Spleen (tissue), 13 donors: ENCODE results near the gene GGA2. TPM values are rescaled to one million over a fixed set of nuclear protein-coding genes. Genes with fewer than 3 reads are reported as not detected.

Source experiments
- DNase-seq: peaks from one replicate; pipeline ENCODE4 v3.0.0-alpha.2; 2020
- H3K27ac ChIP-seq, 8 donors: fragments of 200-600 bp; sonication (generic) in 7 of 8; 1 replicate in 4 of 8; 2 replicates in 4 of 8; pipeline versions ENCODE4 v1.5.0 to v1.8.0; 2016 to 2021; ENCODE audit warnings: inconsistent platforms in 4 of 8, mild to moderate bottlenecking in 4 of 8, moderate library complexity in 1 of 8
- H3K27me3 ChIP-seq, 7 donors: fragments of 200-600 bp; sonication (generic) in 6 of 7; replicated peaks in 1 of 7; 1 replicate in 4 of 7; 2 replicates in 3 of 7; pipeline versions ENCODE4 v1.5.0 to v1.8.0; 2016 to 2021; ENCODE audit warnings: inconsistent platforms in 3 of 7, mild to moderate bottlenecking in 1 of 7
- H3K36me3 ChIP-seq, 6 donors: fragments of 200-600 bp; sonication (generic) in 5 of 6; 1 replicate in 4 of 6; 2 replicates in 2 of 6; pipeline versions ENCODE4 v1.5.0 to v1.8.0; 2016 to 2021; ENCODE audit warnings: inconsistent platforms in 2 of 6
- H3K4me1 ChIP-seq, 6 donors: fragments of 200-600 bp; sonication (generic) in 5 of 6; 1 replicate in 3 of 6; 2 replicates in 3 of 6; pipeline versions ENCODE4 v1.5.0 to v1.8.0; 2016 to 2021; ENCODE audit warnings: inconsistent platforms in 3 of 6
- H3K4me3 ChIP-seq, 8 donors: fragments of 200-600 bp; sonication (generic) in 7 of 8; 1 replicate in 4 of 8; 2 replicates in 4 of 8; pipeline versions ENCODE4 v1.5.0 to v1.8.0; 2016 to 2021; ENCODE audit warnings: inconsistent platforms in 4 of 8, mild to moderate bottlenecking in 4 of 8, moderate library complexity in 2 of 8
- H3K9me3 ChIP-seq, 8 donors: fragments of 200-600 bp; sonication (generic) in 7 of 8; 1 replicate in 4 of 8; 2 replicates in 4 of 8; pipeline versions ENCODE4 v1.5.0 to v1.8.0; 2016 to 2021; ENCODE audit warnings: inconsistent platforms in 4 of 8
- CTCF ChIP-seq, 11 experiments: fragments of 200-600 bp in 7 of 11; fragments of 450-650 bp in 4 of 11; sonication (generic) in 4 of 11; IDR thresholded peaks in 8 of 11; conservative IDR thresholded peaks in 3 of 11; 1 replicate in 7 of 11; 2 replicates in 4 of 11; pipeline versions ENCODE4 v1.4.0 to v1.8.0; 2016 to 2021; ENCODE audit warnings: antibody characterized with exemption in 11 of 11, inconsistent platforms in 4 of 11, mild to moderate bottlenecking in 1 of 11
- POLR2A ChIP-seq, 3 donors: fragments of 450-650 bp; IDR thresholded peaks; one replicate each; pipeline ENCODE4 v1.5.1; 2017; ENCODE audit warnings: antibody characterized with exemption in 3 of 3, mild to moderate bottlenecking in 1 of 3
- POLR2AphosphoS5 ChIP-seq, 3 donors: sonication (generic); formaldehyde crosslinking; IDR thresholded peaks; one replicate each; pipeline ENCODE4 v1.5.1; 2017; ENCODE audit warnings: antibody characterized with exemption in 3 of 3
- WGBS, 5 donors: extraction: QIAGEN DNeasy Blood & Tissue Kit in 3 of 5; methylation state at CpG; one replicate each; pipeline versions ENCODE4 v1.1.5 to v1.1.7; 2013 to 2018; 5-methylcytosine and 5-hydroxymethylcytosine counted together
- intact Hi-C: fragments of 100-400 bp; cut with DNase I; formaldehyde crosslinking; loops from one replicate; pipeline ENCODE4 v1.15.0; 2023; ENCODE audit warnings: low total_unique reads
- long read RNA-seq, 2 donors: transcript quantifications; one replicate each; lab custom pipeline, GENCODE V29; 2026
- polyA plus RNA-seq, 3 donors: library from polyadenylated mRNA; stranded (reverse); fragments of 200-250 nt; gene quantifications; one replicate each; pipeline ENCODE4 v1.2.1, GENCODE V29; 2013
- total RNA-seq, 7 donors: library from RNA; depleted of rRNA in 3 of 7; stranded (reverse); fragments of >200 nt in 3 of 7; fragmentation: NEBNext Ultra II Directional in 4 of 7; extraction: Animal tissue kit (Norgen Biotek cat#: 25700) in 4 of 7; gene quantifications; one replicate each; pipeline versions ENCODE4 v1.1.0 to v1.2.1, GENCODE V29; 2016 to 2021
- donor health status: healthy with polysubstance abuse.
- donor health status: DM: no; HTN: no; CAD: no; lungs with moderate emphysema.
- donor health status: DM: no; HTN: no; CAD: no.
- donor health status: Bipolar disorder and iron deficiency.
- donor health status: healthy.
- donor health status: DM: no; HTN: no; CAD: no.
- donor health status: DM: yes; HTN: yes; CAD: no.

GGA2 gene, protein sequence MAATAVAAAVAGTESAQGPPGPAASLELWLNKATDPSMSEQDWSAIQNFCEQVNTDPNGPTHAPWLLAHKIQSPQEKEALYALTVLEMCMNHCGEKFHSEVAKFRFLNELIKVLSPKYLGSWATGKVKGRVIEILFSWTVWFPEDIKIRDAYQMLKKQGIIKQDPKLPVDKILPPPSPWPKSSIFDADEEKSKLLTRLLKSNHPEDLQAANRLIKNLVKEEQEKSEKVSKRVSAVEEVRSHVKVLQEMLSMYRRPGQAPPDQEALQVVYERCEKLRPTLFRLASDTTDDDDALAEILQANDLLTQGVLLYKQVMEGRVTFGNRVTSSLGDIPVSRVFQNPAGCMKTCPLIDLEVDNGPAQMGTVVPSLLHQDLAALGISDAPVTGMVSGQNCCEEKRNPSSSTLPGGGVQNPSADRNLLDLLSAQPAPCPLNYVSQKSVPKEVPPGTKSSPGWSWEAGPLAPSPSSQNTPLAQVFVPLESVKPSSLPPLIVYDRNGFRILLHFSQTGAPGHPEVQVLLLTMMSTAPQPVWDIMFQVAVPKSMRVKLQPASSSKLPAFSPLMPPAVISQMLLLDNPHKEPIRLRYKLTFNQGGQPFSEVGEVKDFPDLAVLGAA
- 100 to 1,000 TPM; 131 to 179 (median 152) TPM for total RNA-seq
- polyA plus RNA-seq: 10 to 100 TPM; 49.4 to 57.2 (median 56.6) TPM
- long read RNA-seq, donor 1, full-length matches to known transcripts: 7 of 7 reads
- long read RNA-seq, donor 1, partial matches to known transcripts: 0 of 7 reads
- long read RNA-seq, donor 1, other reads (novel, unspliced or antisense): 0 of 7 reads
- long read RNA-seq, donor 2, full-length matches to known transcripts: 9 of 9 reads
- long read RNA-seq, donor 2, partial matches to known transcripts: 0 of 9 reads
- long read RNA-seq, donor 2, other reads (novel, unspliced or antisense): 0 of 9 reads

DNA sequence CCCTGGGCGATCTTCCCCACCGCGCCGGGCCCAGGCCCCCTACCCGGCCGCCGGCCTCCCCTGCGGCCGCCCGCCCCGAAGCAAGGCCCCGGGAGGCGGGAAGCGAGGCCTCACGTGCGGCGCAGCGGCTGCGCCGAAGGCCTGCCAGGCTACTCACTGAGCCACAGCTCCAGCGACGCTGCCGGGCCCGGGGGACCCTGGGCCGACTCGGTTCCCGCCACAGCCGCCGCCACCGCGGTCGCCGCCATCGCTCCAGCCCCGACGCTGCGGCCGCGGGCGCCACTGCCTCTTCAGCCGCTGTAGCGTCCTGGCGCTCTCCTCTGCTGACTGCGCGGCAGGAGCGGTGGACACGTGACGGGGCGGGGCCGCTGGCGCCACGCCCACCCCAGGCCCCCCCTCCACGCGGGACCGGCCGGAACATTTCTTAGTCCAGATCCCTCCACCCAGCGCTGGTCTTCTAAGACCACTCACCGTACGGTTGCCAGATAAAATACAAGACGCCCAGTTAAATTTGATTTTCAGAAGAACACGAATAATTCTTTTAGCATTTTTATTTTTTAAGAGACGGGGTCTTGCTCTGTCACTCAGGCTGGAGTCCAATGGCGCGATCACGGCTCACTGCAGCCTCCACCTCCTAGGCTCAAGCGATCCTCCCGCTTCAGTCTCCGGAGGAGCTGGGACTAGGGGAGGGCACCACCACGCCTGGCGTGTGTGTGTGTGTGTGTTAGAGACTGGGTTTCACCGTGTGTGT is at the start of gene GGA2:
TSS of gene GGA2 (minus strand) at position 331 of the 751 bp plus-strand sequence. CDS start at position 248, 83 bp downstream.
- TF ChIP-seq CTCF (IDR thresholded peaks at IDR 0.05 in 8 of 11, conservative IDR thresholded peaks at IDR 0.05 in 3 of 11): peak in 4 of 11 experiments; percentile 24 to 63 (median 36)
- peak in 2 of 3 donors; percentile 35 to 87 for TF ChIP-seq POLR2A (IDR thresholded peaks at IDR 0.05)
- peak; percentile 95 to 98 (median 96) for TF ChIP-seq POLR2AphosphoS5 (IDR thresholded peaks at IDR 0.05)
- H3K4me1 ChIP-seq: peaks cover 27 to 76% (median 48%) of the 10 kb centered on the region in 6 donors
- 1% methylated on average over 46 to 71 of the region's 71 CpGs for WGBS, 5 donors
- peak within 1 kb of the TSS; percentile 80 to 96 (median 94) for H3K27ac ChIP-seq
- H3K27me3 ChIP-seq: no peaks in the 10 kb centered on the region
- no peaks in the 10 kb centered on the region for H3K9me3 ChIP-seq
- DNase-seq: peak; percentile 96
- H3K36me3 ChIP-seq: no peaks in the 10 kb centered on the region
- H3K4me3 ChIP-seq: peak within 1 kb of the TSS; percentile 73 to 99 (median 95)
- intact Hi-C loops: no loop called here

DNA sequence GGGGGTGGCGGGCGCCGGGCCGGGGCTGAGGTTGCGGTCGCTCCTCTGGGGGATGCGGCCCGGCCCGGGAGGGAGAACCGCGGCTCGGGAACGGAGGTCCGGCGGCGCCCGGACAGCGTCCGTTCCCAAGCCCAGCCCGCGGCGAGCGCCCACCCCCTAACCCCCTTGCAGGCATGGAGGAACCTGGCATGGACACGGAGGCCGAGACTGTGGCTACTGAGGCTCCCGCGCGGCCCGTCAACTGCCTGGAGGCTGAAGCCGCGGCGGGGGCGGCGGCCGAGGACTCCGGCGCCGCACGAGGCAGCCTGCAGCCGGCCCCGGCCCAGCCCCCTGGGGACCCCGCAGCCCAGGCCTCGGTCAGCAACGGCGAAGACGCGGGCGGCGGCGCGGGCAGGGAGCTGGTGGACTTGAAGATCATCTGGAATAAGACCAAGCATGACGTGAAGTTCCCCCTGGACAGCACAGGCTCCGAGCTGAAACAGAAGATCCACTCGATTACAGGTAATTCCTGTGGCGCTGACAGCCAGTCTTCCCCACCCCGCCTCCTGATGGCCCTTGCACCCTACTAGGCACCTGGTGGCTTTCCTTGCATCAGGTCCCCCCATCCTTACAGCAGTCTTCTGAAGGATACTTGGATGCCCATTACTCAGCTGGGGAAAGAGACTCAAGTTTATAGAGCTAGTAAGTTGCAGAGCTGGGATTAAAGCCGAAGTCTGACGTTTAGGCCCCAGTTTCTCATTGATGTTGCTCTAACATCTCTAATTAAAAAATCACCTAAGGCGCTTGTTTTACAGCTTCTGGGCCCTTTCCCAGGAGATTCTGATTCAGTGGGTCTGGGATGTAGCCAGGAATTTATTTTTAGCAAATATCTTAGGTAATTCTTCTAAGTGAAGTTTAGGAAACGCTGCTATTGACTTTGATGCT is 47.7 kb upstream of the GGA2 start:
- 3 to 9% (median 7%) methylated on average over 15 to 60 of the region's 60 CpGs for WGBS, 5 donors
- peak overlapping the region; percentile 85 to 100 (median 94) for H3K4me3 ChIP-seq
- peaks cover 20 to 61% (median 41%) of the 10 kb centered on the region in 6 donors for H3K4me1 ChIP-seq
- H3K27me3 ChIP-seq: no peaks in the 10 kb centered on the region
- intact Hi-C loops: loop anchor here (5.0 to 10.0 kb wide), 2 partner anchors 34 to 53 kb away; no protein-coding TSS in a partner anchor
- DNase-seq: no peak
- H3K9me3 ChIP-seq: no peaks in the 10 kb centered on the region
- H3K27ac ChIP-seq: peak overlapping the region; percentile 80 to 93 (median 90)
- H3K36me3 ChIP-seq: peaks cover 0 to 48% (median 37%) of the 10 kb centered on the region in 6 donors
- TF ChIP-seq POLR2A (IDR thresholded peaks at IDR 0.05) (no peak), POLR2AphosphoS5 (IDR thresholded peaks at IDR 0.05) (no peak), CTCF (IDR thresholded peaks at IDR 0.05 in 8 of 11, conservative IDR thresholded peaks at IDR 0.05 in 3 of 11) (no peak)
